Kidney (tissue), 14 donors: ENCODE measurements around the gene MASP1. TPM values are rescaled to one million over a fixed set of nuclear protein-coding genes. Genes with fewer than 3 reads are reported as not detected.

Source experiments
- DNase-seq, 5 donors: peaks; one replicate each; pipeline ENCODE4 v3.0.0-alpha.2; 2013 to 2020
- FAIRE-seq: peaks from 2 replicates; lab custom pipeline; 2012; peaks lifted over from hg19 to GRCh38; lab: Jason Lieb, UNC
- H3K27ac ChIP-seq, 2 donors: one replicate each; pipeline ENCODE4 v1.7.0; 2013; ENCODE audit warnings: low read depth in 2 of 2, low read length in 2 of 2, inconsistent platforms in 1 of 2
- H3K27me3 ChIP-seq: one replicate; pipeline ENCODE4 v1.7.1; 2013; ENCODE audit warnings: low read length, inconsistent platforms; ENCODE audit not compliant: control insufficient read depth, insufficient read depth
- H3K36me3 ChIP-seq, 3 donors: one replicate each; pipeline versions ENCODE4 v1.7.0 to v1.7.1; 2013; ENCODE audit warnings: low read length in 3 of 3, control low read depth in 1 of 3, inconsistent platforms in 1 of 3; ENCODE audit not compliant: insufficient read depth in 3 of 3, control insufficient read depth in 2 of 3
- H3K4me1 ChIP-seq, 3 donors: one replicate each; pipeline versions ENCODE4 v1.7.0 to v1.7.1; 2013; ENCODE audit warnings: low read length in 3 of 3, inconsistent platforms in 1 of 3, low read depth in 1 of 3; ENCODE audit not compliant: control insufficient read depth in 2 of 3, insufficient read depth in 2 of 3
- H3K4me3 ChIP-seq, 3 donors: one replicate each; pipeline versions ENCODE4 v1.7.0 to v1.8.1; 2013; ENCODE audit warnings: low read length in 3 of 3, control low read depth in 1 of 3, inconsistent platforms in 1 of 3
- H3K9ac ChIP-seq, 3 donors: one replicate each; pipeline versions ENCODE4 v1.7.0 to v1.7.1; 2013; ENCODE audit warnings: low read length in 3 of 3, control low read depth in 1 of 3, inconsistent platforms in 1 of 3
- H3K9me3 ChIP-seq, 3 donors: one replicate each; pipeline versions ENCODE4 v1.7.0 to v1.7.1; 2013; ENCODE audit warnings: low read length in 3 of 3, control low read depth in 1 of 3, inconsistent platforms in 1 of 3; ENCODE audit not compliant: control insufficient read depth in 2 of 3, insufficient read depth in 1 of 3
- intact Hi-C: fragments of 100-400 bp; cut with DNase I; formaldehyde crosslinking; loops from one replicate; pipeline ENCODE4 v1.11.1; 2022
- polyA plus RNA-seq: library from polyadenylated mRNA; stranded (reverse); fragments of 350-450 nt; fragmentation: Illumina TruSeq; extraction: RNeasy Lipid Tissue Mini Kit (QIAGEN cat#74804); gene quantifications from one replicate; pipeline ENCODE4 v1.2.3, GENCODE V29; 2014; ENCODE audit warnings: low read depth, low replicate concordance; ENCODE audit not compliant: insufficient read depth
- total RNA-seq: library from RNA; stranded (reverse); fragmentation: NEBNext Ultra II Directional; extraction: Animal tissue kit (Norgen Biotek cat#: 25700); gene quantifications from one replicate; pipeline ENCODE4 v1.2.1, GENCODE V29; 2021
- TF ChIP-seq, protein P1 (sequence below): IDR thresholded peaks from 3 replicates; pipeline ENCODE4 v1.5.1; 2012; ENCODE audit warnings: mild to moderate bottlenecking, moderate library complexity, borderline replicate concordance; ENCODE audit not compliant: insufficient read depth; ENCODE audit errors: extremely low read depth
- donor health status: control.
- donor health status: control.
- donor health status: control.
- donor health status: control.
- donor health status: control.
- donor health status: DM: yes; HTN: yes; CAD: no.
- donor health status: Normal renal cell carcinoma (clear cell type).

The MASP1 gene
- total and polyA plus RNA-seq, 2 donors from 2014 or later = 2.8 to 4.8 TPM

DNA sequence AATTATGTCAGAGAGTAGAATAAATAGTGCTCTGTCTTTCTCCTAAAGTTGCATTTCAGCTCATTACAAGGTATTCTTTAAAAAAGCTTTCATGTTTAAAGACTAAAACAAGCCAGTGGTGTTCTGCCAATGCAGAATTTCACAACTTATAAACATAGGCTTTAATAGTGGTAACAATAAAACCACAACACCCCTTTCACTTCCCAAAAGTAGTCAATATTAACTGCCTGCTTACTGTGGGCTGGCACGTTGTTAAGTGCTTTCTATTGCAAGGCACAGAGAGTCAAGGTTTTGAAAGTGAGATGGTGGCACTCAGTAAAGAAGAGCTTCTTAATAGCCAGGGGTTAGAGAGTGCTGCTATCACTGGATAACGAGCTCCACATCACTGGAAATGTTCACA, 102.6 kb downstream of the MASP1 start:
- intact Hi-C loops = no loop called here
- TF ChIP-seq, protein P1, sequence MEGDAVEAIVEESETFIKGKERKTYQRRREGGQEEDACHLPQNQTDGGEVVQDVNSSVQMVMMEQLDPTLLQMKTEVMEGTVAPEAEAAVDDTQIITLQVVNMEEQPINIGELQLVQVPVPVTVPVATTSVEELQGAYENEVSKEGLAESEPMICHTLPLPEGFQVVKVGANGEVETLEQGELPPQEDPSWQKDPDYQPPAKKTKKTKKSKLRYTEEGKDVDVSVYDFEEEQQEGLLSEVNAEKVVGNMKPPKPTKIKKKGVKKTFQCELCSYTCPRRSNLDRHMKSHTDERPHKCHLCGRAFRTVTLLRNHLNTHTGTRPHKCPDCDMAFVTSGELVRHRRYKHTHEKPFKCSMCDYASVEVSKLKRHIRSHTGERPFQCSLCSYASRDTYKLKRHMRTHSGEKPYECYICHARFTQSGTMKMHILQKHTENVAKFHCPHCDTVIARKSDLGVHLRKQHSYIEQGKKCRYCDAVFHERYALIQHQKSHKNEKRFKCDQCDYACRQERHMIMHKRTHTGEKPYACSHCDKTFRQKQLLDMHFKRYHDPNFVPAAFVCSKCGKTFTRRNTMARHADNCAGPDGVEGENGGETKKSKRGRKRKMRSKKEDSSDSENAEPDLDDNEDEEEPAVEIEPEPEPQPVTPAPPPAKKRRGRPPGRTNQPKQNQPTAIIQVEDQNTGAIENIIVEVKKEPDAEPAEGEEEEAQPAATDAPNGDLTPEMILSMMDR = no peak
- FAIRE-seq = no peak

DNA sequence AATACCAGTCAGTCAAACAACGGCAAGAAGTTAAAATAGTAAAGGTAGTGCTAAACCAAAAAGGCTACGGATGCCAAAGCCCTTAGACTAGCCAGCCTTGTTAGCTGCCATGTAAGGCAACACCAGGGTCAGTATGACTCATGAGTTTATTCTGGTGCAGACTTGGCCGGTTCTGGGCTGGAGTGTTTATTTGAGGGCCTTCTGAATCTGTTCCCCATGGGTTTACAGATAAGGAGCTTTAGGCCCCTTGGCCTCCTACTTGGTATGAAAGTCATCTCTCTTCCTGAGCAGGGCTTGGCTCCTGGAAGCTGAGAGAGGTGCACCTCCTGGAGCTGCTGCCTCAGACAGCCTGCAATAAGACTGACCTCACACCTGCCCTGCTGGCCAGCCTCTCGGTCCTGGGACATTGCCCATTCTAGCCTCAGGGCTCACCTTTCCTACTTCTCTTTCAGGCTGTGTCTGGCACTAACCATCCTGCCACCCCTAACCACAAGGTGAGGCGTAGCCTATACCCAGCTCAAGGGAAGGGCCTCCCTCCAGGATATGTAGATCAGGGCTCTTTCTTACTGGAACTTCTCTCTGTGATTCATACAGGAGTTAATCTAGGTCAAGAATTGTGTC, 104.6 kb downstream of the MASP1 start:
- H3K27ac ChIP-seq = peak overlapping the region in 1 of 2 donors; percentile 21
- H3K4me1 ChIP-seq = no peaks in the 10 kb centered on the region
- intact Hi-C loops = no loop called here
- no peaks in the 10 kb centered on the region for H3K36me3 ChIP-seq
- H3K9me3 ChIP-seq = no peaks in the 10 kb centered on the region
- H3K4me3 ChIP-seq = no peak overlapping the region
- FAIRE-seq (no peak), DNase-seq (peak in 1 of 5 donors; percentile 77)
- TF ChIP-seq, protein P1 = no peak
- no peaks in the 10 kb centered on the region for H3K27me3 ChIP-seq
- no peak overlapping the region for H3K9ac ChIP-seq

More for the DNA sequence above, 102.6 kb downstream of the MASP1 start:
- Histone ChIP-seq H3K4me3 (no peak overlapping the region), H3K27me3 (no peaks in the 10 kb centered on the region), H3K9ac (no peak overlapping the region), H3K27ac (no peak overlapping the region), H3K36me3 (no peaks in the 10 kb centered on the region), H3K4me1 (no peaks in the 10 kb centered on the region), H3K9me3 (no peaks in the 10 kb centered on the region)
- no peak for DNase-seq

DNA sequence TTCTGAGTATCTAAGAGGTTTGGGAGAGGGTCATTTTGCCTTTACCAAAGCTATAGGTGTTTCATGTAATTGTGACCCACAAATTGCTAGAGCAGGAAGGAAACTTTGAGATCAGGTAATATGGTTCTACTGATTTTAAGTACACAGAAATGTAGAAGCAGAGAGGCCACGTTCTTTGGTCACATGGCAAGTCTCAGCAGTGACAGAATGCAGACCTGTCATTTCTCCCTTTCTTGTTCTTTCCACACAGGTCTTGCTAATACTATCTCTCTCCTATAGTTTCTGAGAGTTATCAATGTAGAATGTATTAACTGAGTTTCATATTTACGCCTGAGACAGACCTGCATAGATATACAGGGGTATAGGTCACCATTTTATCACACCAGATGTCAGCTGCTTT, 105.2 kb downstream of the MASP1 start:
- DNase-seq (no peak), FAIRE-seq (no peak)
- Histone ChIP-seq H3K4me1 (no peaks in the 10 kb centered on the region), H3K9ac (no peak overlapping the region), H3K27ac (no peak overlapping the region), H3K36me3 (no peaks in the 10 kb centered on the region), H3K27me3 (no peaks in the 10 kb centered on the region), H3K4me3 (no peak overlapping the region), H3K9me3 (no peaks in the 10 kb centered on the region)
- TF ChIP-seq, protein P1 = no peak
- intact Hi-C loops = no loop called here

DNA sequence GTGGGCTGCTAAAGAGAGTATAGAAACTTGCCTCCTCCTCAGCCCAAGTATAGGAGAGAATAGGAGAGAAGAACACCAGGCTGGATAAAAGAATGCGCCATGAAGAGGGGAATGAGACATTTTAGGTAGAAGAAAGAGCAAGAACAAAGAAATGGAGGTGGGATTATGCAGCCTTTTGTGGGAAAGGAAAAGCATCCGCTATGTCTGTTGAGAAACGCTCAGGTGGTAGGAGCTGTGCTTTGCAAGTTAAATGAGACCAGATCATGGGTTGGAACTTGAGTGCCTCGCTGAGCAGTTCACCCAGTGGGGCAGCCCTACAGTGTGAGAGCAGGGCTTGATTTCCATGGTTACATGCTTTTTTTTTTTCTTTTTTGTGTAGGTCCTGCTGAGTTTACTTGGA, 105.8 kb downstream of the MASP1 start:
- Histone ChIP-seq H3K27me3 (no peaks in the 10 kb centered on the region), H3K36me3 (no peaks in the 10 kb centered on the region), H3K9me3 (no peaks in the 10 kb centered on the region), H3K9ac (no peak overlapping the region), H3K4me3 (no peak overlapping the region), H3K4me1 (no peaks in the 10 kb centered on the region), H3K27ac (no peak overlapping the region)
- TF ChIP-seq, protein P1 = no peak
- DNase-seq (no peak), FAIRE-seq (no peak)
- intact Hi-C loops = no loop called here
